Effector CD8-positive, alpha-beta T cell (primary cell): ENCODE measurements around the gene APOL6.

ENCODE experiments used
- DNase-seq: peaks from one replicate; lab custom pipeline; 2025; lab: John Stamatoyannopoulos, UW
- total RNA-seq, 4 experiments: gene quantifications; one replicate each; lab custom pipeline; 2026; lab: John Stamatoyannopoulos, UW

Gene APOL6, protein sequence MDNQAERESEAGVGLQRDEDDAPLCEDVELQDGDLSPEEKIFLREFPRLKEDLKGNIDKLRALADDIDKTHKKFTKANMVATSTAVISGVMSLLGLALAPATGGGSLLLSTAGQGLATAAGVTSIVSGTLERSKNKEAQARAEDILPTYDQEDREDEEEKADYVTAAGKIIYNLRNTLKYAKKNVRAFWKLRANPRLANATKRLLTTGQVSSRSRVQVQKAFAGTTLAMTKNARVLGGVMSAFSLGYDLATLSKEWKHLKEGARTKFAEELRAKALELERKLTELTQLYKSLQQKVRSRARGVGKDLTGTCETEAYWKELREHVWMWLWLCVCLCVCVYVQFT
- 210 to 482 (median 429) reads per million in 4 experiments for total RNA-seq

DNA sequence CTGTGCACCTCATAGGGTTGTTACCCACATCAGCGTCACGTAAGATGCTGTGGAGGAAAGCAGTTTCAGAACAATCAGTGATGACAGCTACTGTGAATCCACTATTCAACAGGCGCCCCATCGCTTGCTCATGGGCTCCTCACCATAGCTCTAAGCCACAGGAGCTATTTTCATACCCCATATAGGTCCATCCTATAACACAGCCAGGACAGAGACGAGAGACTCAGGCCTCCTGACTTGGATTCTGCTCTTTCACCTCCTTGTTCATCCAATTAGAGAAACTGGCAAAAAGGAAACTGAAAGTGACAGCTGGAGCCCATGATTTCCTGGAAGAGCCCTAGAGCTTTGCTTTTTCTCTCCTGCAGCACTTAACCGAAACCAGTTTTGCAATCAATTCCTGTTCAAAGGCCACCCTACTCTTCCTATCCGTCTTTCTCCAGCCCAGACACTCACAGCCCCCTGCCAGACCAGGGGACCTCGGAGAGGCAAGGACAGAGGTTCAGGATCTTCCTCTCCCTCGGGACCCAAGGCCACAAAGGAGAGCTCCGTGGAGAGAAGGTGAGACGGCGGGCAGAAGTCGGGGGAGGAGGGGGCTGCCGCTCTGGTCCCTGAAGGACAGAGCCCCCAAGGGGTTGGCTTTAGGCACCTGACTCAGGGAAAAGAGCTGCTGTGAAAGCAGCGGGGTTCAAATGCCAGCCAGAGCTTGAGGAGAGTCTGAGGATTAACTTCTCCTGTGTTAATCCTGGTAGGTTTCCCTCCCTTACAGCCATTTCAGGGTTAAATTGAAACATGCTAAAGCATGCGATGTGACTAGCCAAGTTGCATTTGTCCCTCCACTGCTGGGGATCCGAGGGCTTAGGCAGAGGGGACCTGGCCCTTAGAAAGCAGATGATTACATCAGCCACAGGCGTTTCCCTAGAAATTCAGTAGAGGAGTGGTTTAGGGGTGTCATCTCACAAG is at the start of gene APOL6:
TSS of gene APOL6 (plus strand) at position 381 of the 960 bp plus-strand sequence. CDS start 7,980 bp downstream, outside the sequence.
- DNase-seq = peak; percentile 17

DNA sequence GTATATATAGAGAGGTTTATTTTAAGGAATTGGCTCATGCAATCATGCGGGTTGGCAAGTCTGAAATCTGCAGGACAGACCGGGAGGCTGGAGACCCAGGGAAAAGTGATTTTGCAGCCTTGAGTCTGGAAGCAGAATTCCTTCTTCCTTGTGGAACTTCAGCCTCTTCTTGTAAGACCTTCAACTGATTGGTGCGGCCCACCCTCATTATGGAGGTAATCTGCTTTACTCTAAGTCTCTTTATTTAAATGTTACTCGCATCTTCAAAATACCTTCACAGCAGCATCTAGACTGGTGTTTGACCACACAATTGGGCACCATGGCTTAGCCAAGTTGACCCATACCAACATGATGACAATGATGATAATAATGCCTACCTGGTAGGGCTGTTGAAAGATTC is 48.9 kb upstream of the APOL6 start:
- no peak for DNase-seq

DNA sequence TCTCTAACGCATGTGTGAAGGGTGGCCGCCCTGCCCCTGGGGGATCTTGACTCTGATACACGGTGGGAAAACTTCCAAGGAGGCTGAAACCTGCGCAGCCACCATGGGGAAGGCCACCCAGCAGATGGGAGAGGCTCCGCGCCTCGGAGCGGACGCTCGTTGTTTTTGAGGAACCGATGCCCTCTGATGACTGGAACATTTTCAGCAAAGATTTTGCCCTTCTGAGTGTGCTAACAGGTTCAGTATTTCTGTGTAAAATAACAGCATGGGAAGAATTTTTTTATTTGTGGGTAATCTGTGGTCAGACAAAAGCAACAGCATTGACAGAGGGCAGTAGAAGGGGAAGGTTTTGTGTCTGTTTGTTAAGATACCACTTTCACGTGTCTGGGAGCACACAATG is 47.8 kb upstream of the APOL6 start:
- no peak for DNase-seq

DNA sequence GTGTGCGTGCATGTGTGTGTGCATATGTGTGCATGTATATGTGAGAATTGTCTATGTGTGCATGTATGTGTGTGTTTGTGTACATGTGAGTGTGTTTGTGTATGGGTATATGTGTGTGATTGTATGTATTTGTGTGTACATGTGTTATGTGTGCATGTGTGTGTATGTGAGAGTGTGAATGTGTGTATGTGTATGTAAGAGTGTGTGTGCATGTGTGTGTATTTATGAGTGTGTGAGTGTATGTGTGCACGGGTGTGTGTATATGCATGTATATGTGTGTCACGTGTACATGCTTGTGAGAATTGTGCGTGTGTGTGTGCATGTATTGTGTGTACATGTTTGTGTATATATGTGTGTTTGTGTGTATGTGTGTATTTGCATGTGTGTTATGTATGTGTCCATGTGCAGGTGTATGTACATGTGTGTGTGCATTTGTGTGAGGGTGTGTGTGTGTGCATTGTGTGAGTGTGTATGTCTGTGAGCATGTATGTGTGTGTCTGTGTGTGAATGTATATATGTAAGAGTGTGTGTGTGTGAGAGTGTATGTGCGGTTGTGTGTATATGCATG is 47.1 kb upstream of the APOL6 start:
- DNase-seq = no peak

DNA sequence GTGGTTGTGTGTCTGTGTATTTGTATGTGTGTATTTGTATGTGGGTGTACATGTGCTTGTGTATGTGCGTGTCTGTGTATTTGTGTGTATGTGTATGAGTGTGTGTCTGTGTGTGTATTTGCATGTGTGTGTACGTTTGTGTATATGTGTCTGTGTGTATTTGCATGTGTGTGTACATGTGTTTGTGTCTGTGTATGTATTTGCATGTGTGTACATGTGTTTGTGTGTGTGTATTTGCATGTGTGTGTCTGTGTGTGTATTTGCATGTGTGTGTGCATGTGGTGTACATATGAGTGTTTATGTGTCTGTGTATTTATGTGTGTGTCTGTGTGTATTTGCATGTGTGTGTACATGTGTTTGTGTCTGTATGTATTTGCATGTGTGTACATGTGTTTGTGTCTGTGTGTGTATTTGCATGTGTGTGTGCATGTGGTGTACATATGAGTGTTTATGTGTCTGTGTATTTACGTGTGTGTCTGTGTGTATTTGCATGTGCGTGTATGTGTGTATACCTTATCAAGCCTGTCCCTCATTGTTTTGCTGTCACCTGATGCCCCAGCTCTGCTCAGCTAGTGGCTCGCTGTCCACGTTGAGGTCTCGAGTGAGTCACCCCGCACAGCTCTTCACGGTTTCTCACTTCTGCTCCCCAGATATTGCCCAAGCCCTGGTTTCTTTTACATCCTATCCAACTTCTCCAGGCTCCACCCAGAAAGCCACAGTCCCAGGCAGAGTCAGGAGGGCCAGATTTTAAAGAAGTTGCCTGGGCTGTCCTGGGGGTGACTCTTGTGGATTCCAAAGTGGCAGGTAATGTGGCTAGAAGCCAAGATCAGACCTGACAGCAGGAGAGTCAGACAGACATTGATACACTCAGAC is 46.3 kb upstream of the APOL6 start:
- DNase-seq = no peak

DNA sequence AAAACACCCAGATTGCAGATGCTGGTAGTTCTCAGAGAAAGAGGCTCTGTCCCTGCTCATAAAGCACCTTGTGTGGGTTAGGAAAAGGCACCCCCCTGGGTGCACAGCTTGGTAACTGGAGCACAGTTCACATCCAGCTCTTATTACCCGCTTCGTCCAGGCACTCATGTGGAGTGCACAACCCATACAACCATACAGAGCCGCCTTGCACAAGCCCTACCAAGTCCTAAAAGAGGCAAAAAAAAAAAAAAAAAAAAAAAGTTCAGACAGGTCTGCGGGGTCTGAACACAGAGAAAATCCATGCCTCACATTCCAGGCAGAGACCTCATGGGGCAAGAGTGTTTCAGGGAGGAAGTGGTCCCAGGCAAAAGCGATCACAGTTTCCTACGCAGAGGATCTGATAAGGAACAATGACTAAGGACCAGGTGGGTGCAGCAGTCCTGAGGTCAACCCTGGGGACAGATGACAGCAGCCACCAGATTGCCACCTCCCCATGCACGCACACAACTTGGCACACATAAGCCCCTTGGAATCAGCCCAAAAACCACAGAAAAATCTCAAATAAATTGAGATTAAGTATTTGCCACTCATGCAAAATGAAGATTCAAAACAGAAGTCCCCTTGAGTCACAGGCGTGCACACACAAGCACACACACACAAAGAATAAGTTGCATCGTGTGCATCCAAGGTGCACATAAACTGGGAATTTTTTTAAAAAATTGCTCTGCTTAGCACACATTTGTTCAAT is 43.5 kb upstream of the APOL6 start:
- no peak for DNase-seq

DNA sequence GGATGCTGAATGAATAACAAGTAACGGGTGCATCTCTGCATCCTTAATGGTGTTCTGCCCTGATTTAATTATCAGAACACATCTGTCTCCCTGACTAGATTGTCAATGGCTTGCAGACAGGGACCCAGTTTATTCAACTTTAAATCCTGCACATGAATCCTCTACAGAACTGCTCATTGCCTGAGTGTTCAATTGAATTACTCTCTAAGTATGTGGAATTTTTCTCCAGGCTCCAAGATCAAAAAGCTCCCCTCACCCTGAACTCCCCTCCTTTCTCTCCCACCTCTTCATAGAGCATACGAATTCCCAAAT is 42.9 kb upstream of the APOL6 start:
- no peak for DNase-seq

DNA sequence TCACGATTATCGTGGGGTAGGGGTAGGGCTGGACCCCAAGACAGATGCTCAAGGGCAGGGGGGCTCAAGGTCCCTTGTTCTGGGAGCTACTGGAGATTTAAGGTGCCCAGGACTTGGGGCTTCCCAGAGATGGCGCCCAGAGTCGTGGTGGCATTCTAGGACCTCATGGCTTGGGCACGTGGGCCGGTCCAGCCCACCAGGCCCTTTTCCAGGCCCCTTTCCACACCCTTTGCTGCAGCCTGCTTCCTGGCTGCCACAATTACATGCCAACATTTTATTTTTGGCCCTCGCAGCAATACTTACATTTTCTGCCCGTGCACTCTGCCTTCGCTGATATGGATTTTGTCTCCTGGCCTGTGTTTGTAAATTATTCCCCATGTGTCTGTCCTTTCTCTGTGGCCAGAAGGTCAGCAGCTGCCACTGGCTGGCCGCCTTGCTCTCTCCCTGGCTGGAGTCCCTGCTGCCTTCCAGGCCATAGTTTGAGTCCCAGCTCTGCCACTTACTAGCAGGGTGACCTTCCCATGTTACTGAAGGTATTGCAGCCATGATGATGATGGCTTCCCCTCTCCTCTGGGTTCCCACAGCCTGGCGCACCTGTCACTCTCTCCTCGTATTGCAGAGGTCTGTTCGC is 42.3 kb upstream of the APOL6 start:
- no peak for DNase-seq

DNA sequence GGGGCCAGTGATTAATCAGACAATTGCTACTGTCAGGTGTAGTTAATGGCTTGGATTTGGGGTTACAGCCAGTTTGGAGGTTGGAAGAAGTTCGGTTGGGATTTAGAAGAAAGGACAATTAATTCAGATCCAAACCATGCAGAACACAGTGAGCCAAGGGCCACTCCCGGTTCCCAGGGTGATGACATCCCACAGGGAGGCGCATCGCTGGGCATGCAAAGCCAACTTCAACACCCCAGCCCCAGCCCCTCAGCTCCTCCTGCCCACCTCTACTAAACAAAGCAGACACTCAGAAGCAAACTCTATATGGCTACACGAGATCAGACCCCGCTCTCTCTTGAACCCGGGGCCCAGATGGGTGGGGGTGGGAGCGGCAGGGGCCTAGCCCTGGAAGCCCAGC is 41.3 kb upstream of the APOL6 start:
- no peak for DNase-seq

DNA sequence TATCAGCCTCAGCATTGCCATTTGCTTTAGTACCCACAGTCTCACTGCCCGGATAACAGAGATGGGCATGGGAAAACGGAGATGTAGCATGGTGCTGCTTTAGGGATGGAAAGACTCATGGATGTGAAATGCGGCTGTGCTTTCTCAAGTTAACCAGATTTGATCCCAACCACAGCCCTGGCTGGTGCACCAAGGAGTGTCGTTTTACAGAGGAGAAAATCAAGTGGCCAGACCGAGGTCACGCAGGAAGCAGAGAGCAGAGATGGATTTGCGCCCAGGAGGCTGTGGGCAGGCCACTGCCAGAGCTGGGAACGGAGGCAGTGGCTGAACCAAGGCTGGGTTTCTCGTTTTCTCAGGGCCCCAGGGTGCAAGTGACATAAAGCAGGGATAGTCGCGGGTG is 40.2 kb upstream of the APOL6 start:
- DNase-seq = no peak

DNA sequence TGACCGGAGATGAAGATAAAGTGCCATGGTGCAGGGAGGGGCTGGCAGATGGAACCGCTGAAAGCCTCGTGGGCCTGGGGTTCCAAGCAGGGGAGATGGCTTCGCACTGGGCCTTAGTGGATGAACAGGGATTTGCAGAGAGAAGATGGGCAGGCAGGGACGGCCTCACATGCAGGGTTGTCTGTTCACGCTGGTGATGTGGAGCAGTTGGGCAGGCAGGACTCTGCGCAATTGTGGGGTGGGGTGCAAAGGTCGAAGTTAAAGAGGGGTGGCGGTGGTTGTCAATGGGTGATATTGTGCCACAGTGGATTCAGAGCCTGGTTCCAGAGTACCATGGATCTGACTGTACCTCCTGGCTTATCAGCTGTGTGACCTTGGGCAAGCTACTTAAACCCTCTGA is 39.0 kb upstream of the APOL6 start:
- DNase-seq = no peak

DNA sequence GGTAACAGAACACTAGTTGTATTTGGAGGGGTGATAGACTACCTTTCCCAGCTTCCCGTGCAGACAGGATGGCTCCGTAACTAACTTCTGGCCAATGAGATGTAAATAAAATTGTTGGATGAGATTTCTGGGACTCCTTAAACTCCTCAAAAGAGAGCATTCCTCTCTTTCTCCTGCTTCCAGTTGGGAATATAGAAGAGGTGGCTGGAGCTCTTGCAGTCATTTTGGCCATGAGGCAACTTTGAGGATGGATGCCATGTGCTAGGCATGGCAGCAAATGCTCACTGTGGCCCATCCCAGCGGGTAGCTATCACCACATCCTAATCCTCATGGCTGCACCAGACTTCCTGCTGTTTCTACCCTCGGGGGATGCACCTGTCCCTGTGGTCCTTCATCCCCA is 38.5 kb upstream of the APOL6 start:
- DNase-seq = no peak

DNA sequence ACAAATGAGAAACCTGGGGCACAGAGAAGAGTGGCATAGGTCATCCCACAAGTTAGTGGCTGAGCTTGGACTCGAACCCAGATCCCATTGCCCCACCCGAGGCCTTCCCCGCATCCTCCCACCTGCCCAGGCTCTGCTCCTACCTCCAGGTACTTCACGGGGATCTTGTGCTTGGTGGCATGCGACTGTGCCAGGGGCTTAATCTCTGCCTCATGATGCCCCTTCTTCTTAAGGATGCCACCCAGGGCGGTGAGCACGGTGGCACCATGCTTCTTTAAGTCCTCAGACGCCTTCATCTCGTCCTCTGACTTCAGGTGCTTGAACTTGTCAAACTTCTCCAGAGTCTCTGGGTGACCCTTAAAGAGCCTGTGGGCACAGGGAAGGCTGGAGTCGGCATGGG is 37.5 kb upstream of the APOL6 start:
- no peak for DNase-seq

DNA sequence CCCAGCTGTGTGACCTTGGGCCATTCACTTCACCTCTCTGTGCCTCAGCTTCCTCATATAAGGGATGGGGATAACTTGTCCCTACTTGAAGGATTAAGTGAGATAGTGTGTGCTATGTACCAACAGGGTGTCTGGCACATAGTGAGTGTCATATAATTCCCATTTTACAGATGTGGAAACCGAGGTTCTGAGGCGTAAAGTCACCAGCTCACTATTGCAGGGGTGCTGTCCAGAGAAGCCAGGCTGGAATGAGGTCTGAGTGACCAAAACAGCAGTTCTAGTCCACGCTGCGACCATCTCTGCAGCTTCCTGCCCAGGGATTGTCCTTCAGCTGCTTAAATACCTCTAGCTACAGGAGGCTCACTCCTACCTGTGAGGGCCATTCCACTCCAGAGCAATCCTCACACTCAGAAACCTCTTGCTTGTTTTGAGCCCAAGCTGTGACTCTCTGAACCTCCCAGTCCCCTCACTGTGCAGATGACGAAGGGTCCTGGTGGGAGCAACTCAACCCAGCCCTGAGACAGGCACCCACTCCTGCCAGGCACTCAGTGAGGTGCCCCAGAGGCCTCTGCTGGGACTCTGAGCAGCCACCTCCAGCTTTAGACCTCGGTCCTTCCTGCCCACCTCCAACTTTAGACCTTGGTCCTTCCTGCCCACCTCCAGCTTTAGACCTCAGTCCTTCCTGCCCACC is 36.9 kb upstream of the APOL6 start:
- DNase-seq = no peak

DNA sequence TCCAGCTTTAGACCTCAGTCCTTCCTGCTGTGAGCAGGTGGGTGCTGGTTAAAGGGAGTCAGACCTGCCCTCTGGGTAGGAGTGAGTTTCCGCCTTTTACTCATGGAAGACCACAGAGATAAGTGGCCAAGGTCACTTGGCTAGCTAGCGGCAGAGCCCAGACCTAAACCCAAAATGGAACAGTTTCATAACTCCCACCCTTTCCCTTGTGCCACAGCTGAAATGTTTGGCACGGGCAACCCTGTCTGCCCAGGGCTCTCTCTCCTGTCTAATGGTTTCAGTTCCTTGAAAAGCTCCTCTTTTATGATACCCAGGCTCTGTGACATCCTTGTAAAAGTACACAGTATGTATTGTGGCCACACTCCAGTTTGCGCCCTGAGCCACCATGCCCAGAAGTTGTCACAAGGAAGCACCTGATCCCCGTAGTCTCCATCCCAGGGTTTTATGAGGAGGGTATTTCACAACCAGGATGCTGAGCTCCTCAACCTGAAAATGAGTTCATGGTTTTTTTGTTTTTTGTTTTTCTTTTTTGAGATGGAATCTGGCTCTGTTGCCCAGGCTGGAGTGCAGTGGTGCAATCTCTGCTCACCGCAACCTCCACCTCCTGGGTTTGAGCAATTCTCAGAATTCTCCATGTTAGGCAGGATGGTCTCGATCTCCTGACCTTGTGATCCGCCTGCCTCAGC is 36.2 kb upstream of the APOL6 start:
- no peak for DNase-seq

DNA sequence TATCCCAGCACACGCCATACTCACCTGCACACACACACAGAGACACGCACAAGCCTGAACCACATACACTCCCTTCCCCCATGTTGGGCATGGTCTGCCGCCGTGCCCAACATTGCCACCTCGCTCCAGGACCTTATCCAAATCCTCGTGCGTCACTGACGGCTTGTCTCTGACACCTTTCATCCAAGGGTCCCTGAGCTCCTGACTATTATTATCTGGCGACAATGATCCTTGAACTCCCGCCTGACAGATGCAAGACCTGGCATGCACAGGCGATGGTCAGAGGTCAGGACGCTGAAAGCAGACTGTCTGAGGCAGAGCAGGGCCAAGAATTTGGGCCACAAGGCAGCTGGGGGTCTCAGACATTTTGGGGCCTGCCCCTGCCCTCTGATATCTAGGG is 35.3 kb upstream of the APOL6 start:
- DNase-seq = no peak

DNA sequence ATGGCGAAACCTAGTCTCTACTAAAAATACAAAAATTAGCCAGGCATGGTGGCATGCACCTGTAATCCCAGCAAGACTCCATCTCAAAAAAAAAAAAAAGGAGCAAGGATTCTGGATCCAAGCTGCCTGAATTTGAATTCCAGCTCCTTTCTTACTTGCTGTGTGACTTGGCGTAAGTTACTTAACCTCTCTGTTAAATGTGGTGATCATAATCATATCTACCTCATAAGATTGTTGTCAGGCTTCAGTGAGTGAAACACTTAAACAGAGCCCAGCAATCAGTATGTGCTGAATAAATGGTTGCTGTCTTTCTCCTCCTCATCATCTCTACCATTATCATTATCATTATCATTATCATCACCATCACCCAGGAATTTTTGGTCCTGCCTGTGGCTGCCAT is 33.8 kb upstream of the APOL6 start:
- no peak for DNase-seq

DNA sequence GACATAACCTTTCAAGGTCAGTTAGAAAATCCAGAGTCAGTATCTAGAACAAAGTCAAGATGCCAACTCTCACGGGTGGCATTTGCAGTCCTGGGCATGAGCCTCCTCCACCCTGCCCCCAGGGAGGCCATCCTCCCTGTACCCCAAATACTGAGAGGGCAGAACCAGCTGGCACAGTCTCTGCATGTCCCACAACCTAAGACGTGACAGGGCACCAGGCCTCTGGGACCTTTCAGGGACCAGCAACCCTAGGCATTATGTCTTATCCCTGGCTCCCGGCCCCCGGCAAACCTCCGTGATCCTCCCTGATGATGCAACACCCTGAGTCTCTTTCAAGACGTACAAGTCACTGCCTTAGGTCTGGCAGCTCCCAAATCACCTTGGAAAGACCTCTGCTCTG is 33.1 kb upstream of the APOL6 start:
- DNase-seq = no peak

DNA sequence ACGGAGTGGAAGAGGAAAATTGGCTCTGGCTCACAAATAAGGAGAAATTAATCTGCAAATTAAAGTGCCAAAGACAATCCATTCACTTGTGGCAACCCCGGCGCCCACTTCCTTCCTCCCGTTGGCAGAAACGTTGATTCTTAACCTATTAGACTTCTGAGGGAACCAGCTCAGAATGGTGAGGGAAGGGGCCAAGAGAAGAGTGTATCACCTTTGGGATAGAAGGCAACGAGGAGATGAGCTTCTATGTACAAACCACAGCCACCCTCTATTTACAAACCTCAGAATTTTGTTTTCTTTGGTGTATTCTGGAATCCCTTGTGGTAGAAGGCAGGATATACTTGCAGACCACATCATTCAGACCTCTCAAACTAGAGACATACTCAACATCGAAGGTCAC is 32.2 kb upstream of the APOL6 start:
- no peak for DNase-seq
